HEK293 (cell line): ENCODE results near the gene SYTL3.

Experiments used
- CTCF ChIA-PET: fragments of 350-600 bp; formaldehyde crosslinking; extraction: SDS; loops from one replicate; lab custom pipeline; 2021; ENCODE audit warnings: antibody characterized with exemption; lab: Yijun Ruan, JAX
- POLR2A ChIA-PET: fragments of 300-600 bp; formaldehyde crosslinking; extraction: SDS; loops from one replicate; lab custom pipeline; 2020; ENCODE audit warnings: antibody characterized with exemption, inconsistent platforms; lab: Yijun Ruan, JAX
- H3K27ac ChIP-seq: fragments of 200-500 bp; sonication (Bioruptor generic); 2 replicates; pipeline ENCODE4 v1.5.1; 2014; ENCODE audit warnings: low read depth, low read length, control low read depth, inconsistent platforms; ENCODE audit errors: extremely low read depth
- H3K36me3 ChIP-seq, 2 experiments: fragments of 200-500 bp in 1 of 2; sonication (Bioruptor generic) in 1 of 2; 1 replicate in 1 of 2; 2 replicates in 1 of 2; pipeline ENCODE4 v1.5.1; 2014 to 2017; ENCODE audit warnings: inconsistent platforms in 2 of 2, low read length in 2 of 2; ENCODE audit not compliant: control insufficient read depth in 2 of 2, insufficient read depth in 1 of 2
- H3K4me1 ChIP-seq: fragments of 200-500 bp; sonication (Bioruptor generic); 2 replicates; pipeline ENCODE4 v1.5.1; 2014; ENCODE audit warnings: mild to moderate bottlenecking, low read length, inconsistent platforms; ENCODE audit not compliant: control insufficient read depth, insufficient read depth
- H3K4me3 ChIP-seq: 2 replicates; pipeline ENCODE4 v1.5.1; 2011; ENCODE audit warnings: low read depth, mild to moderate bottlenecking, control low read depth, low read length, moderate library complexity
- H3K9me3 ChIP-seq: fragments of 200-500 bp; sonication (Bioruptor generic); 2 replicates; pipeline ENCODE4 v1.5.1; 2014; ENCODE audit warnings: low read depth, low read length, inconsistent platforms; ENCODE audit not compliant: control insufficient read depth, insufficient read depth
- HOXD13 ChIP-seq: sonication (generic); formaldehyde crosslinking; IDR thresholded peaks from 2 replicates; pipeline ENCODE4 v1.8.0; 2022; ENCODE audit warnings: missing genetic modification reagents, borderline replicate concordance
- KLF7 ChIP-seq: fragments of 450-650 bp; formaldehyde crosslinking; IDR thresholded peaks from 2 replicates; pipeline ENCODE4 v1.5.1; 2016; ENCODE audit warnings: missing biosample characterization, missing genetic modification characterization, borderline replicate concordance
- OSR2 ChIP-seq: fragments of 450-650 bp; formaldehyde crosslinking; IDR thresholded peaks from 2 replicates; pipeline ENCODE4 v1.5.1; 2016; ENCODE audit warnings: missing biosample characterization, missing genetic modification characterization
- SP3 ChIP-seq: fragments of 450-650 bp; formaldehyde crosslinking; IDR thresholded peaks from 2 replicates; pipeline ENCODE4 v1.5.1; 2016; ENCODE audit warnings: missing biosample characterization, missing genetic modification characterization
- ZBTB17 ChIP-seq: fragments of 450-650 bp; formaldehyde crosslinking; IDR thresholded peaks from 2 replicates; pipeline ENCODE4 v1.5.1; 2016; ENCODE audit warnings: missing biosample characterization, missing genetic modification characterization
- ZBTB48 ChIP-seq: fragments of 450-650 bp; formaldehyde crosslinking; IDR thresholded peaks from 2 replicates; pipeline ENCODE4 v1.5.1; 2016; ENCODE audit warnings: missing biosample characterization, missing genetic modification characterization
- ZBTB6 ChIP-seq: fragments of 450-650 bp; formaldehyde crosslinking; IDR thresholded peaks from 2 replicates; pipeline ENCODE4 v1.5.1; 2017; ENCODE audit warnings: missing biosample characterization, missing genetic modification characterization
- ZFP37 ChIP-seq: fragments of 450-650 bp; formaldehyde crosslinking; IDR thresholded peaks from 2 replicates; pipeline ENCODE4 v1.5.1; 2016; ENCODE audit warnings: missing biosample characterization, missing genetic modification characterization
- ZIC2 ChIP-seq: fragments of 450-650 bp; formaldehyde crosslinking; IDR thresholded peaks from 2 replicates; pipeline ENCODE4 v1.5.1; 2016; ENCODE audit warnings: missing biosample characterization, missing genetic modification characterization
- ZNF132 ChIP-seq: fragments of 450-650 bp; formaldehyde crosslinking; IDR thresholded peaks from 2 replicates; pipeline ENCODE4 v1.5.1; 2017; ENCODE audit warnings: missing biosample characterization, missing genetic modification characterization, borderline replicate concordance
- ZNF140 ChIP-seq: fragments of 450-650 bp; formaldehyde crosslinking; IDR thresholded peaks from 2 replicates; pipeline ENCODE4 v1.5.1; 2016; ENCODE audit warnings: missing biosample characterization, missing genetic modification characterization
- ZNF155 ChIP-seq: fragments of 450-650 bp; formaldehyde crosslinking; IDR thresholded peaks from 2 replicates; pipeline ENCODE4 v1.5.1; 2016; ENCODE audit warnings: missing biosample characterization, missing genetic modification characterization
- ZNF157 ChIP-seq: fragments of 450-650 bp; formaldehyde crosslinking; IDR thresholded peaks from 2 replicates; pipeline ENCODE4 v1.5.1; 2016; ENCODE audit warnings: missing biosample characterization, missing genetic modification characterization
- ZNF175 ChIP-seq: fragments of 450-650 bp; formaldehyde crosslinking; IDR thresholded peaks from 2 replicates; pipeline ENCODE4 v1.5.1; 2016; ENCODE audit warnings: missing biosample characterization, missing genetic modification characterization
- ZNF24 ChIP-seq: fragments of 450-650 bp; formaldehyde crosslinking; IDR thresholded peaks from 2 replicates; pipeline ENCODE4 v1.5.1; 2016; ENCODE audit warnings: missing biosample characterization, missing genetic modification characterization
- ZNF416 ChIP-seq: fragments of 450-650 bp; formaldehyde crosslinking; IDR thresholded peaks from 2 replicates; pipeline ENCODE4 v1.5.1; 2016; ENCODE audit warnings: missing biosample characterization, missing genetic modification characterization
- ZNF600 ChIP-seq: fragments of 450-650 bp; formaldehyde crosslinking; IDR thresholded peaks from 2 replicates; pipeline ENCODE4 v1.5.1; 2016; ENCODE audit warnings: missing biosample characterization, missing genetic modification characterization
- ZNF621 ChIP-seq: fragments of 450-650 bp; formaldehyde crosslinking; IDR thresholded peaks from 2 replicates; pipeline ENCODE4 v1.5.1; 2017; ENCODE audit warnings: missing biosample characterization, missing genetic modification characterization
- ZNF624 ChIP-seq: fragments of 450-650 bp; formaldehyde crosslinking; IDR thresholded peaks from 2 replicates; pipeline ENCODE4 v1.5.1; 2017; ENCODE audit warnings: missing biosample characterization, missing genetic modification characterization
- ZNF658 ChIP-seq: fragments of 450-650 bp; formaldehyde crosslinking; IDR thresholded peaks from 2 replicates; pipeline ENCODE4; 2016; ENCODE audit warnings: missing biosample characterization, missing genetic modification characterization
- ZNF660 ChIP-seq: fragments of 450-650 bp; IDR thresholded peaks from 2 replicates; pipeline ENCODE4 v1.5.1; 2018; ENCODE audit warnings: missing biosample characterization, mild to moderate bottlenecking, missing genetic modification characterization
- ZNF677 ChIP-seq: fragments of 450-650 bp; IDR thresholded peaks from 2 replicates; pipeline ENCODE4 v1.5.0; 2018; ENCODE audit warnings: missing biosample characterization, mild to moderate bottlenecking, missing genetic modification characterization, moderate library complexity
- ZNF768 ChIP-seq: fragments of 450-650 bp; formaldehyde crosslinking; IDR thresholded peaks from 2 replicates; pipeline ENCODE4 v1.5.1; 2018; ENCODE audit warnings: missing biosample characterization, mild to moderate bottlenecking, missing genetic modification characterization
- ZNF837 ChIP-seq: fragments of 450-650 bp; formaldehyde crosslinking; IDR thresholded peaks from 2 replicates; pipeline ENCODE4 v1.5.1; 2016; ENCODE audit warnings: missing biosample characterization, missing genetic modification characterization
- ZNF843 ChIP-seq: fragments of 450-650 bp; formaldehyde crosslinking; IDR thresholded peaks from 2 replicates; pipeline ENCODE4 v1.5.1; 2016; ENCODE audit warnings: missing biosample characterization, missing genetic modification characterization
- TF ChIP-seq, protein P1 (sequence below): fragments of 450-650 bp; formaldehyde crosslinking; IDR thresholded peaks from 2 replicates; pipeline ENCODE4 v1.5.1; 2016; ENCODE audit warnings: missing biosample characterization, missing genetic modification characterization
- TF ChIP-seq, protein P2 (sequence below): fragments of 450-650 bp; formaldehyde crosslinking; IDR thresholded peaks from 2 replicates; pipeline ENCODE4 v1.5.1; 2016; ENCODE audit warnings: missing biosample characterization, missing genetic modification characterization

SYTL3 gene

DNA sequence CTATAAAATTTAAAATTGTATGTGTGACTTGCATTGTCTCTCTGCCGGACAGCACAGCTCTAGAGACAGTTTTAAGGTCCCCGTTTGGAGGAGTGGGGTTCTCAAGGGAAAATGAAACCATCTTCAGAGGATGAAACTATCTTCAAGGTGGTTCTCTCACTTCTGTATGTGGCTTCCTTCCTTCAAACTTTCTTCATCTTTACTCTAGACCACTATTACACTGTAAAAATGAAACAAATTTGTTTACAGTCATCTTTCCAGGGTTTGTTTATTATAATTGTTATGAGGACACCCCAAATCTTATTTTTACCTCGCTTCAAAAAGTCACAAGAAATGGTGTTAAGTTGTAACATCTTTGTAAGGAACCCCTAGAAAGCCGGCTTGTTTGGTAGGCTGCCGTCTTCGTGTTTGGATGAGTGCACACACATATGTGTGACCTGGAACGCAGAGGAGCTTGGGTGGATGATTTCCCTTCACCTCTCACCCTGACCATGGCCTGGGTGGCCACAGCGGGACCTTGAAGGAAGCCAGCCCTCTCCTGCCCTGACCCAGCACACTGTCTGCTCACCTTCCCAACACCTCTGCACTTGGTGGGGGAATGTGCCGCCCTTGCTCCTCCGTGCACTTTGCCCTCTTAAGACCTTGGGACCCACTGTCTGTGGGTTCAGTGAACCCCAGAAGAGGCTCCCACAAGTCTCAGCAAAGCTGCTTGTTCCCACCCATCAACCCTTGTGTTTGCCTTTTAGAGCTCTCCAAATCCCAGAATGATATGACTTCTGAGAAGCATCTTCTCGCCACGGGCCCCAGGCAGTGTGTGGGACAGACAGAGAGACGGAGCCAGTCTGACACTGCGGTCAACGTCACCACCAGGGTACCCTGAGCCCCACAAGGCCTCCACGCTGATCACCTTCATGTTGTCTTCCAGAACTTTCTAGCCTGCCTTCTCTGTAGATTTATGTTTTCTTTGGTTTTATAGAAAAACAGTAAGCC lies 67.8 kb downstream of the SYTL3 start:
- ChIA-PET POLR2A (no interaction called here), CTCF (interaction anchor here (0.6 to 2.9 kb wide), 46 partner anchors 9 to 657 kb away, joined by 3 to 58 read pairs (median 5); partner anchors contain the start of gene SYTL3)
- Histone ChIP-seq H3K4me3 (no peak overlapping the region), H3K36me3 (no peaks in the 10 kb centered on the region), H3K9me3 (no peaks in the 10 kb centered on the region), H3K27ac (no peak overlapping the region), H3K4me1 (no peaks in the 10 kb centered on the region)
- TF ChIP-seq ZNF768 (tag by site-specific recombination): no peak
- no peak for TF ChIP-seq ZBTB17 (tag by site-specific recombination)
- TF ChIP-seq, protein P1, sequence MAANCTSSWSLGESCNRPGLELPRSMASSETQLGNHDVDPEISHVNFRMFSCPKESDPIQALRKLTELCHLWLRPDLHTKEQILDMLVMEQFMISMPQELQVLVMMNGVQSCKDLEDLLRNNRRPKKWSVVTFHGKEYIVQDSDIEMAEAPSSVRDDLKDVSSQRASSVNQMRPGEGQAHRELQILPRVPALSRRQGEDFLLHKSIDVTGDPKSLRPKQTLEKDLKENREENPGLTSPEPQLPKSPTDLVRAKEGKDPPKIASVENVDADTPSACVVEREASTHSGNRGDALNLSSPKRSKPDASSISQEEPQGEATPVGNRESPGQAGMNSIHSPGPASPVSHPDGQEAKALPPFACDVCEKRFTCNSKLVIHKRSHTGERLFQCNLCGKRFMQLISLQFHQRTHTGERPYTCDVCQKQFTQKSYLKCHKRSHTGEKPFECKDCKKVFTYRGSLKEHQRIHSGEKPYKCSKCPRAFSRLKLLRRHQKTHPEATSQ (tag by site-specific recombination): no peak
- TF ChIP-seq ZNF416 (tag by site-specific recombination): no peak

- H3K27ac ChIP-seq: no peak overlapping the region
- CTCF ChIA-PET: interaction anchor here (0.5 to 2.9 kb wide), 55 partner anchors 10 to 506 kb away, joined by 3 to 58 read pairs (median 4); partner anchors contain the start of gene SYTL3
- H3K4me1 ChIP-seq: no peaks in the 10 kb centered on the region
- TF ChIP-seq ZBTB6 (tag by site-specific recombination): no peak
- TF ChIP-seq ZNF624 (tag by site-specific recombination): no peak
- no peak for TF ChIP-seq HOXD13 (CRISPR knock-in tag)
- no peak for TF ChIP-seq ZNF658 (tag by site-specific recombination)
- TF ChIP-seq ZNF660 (tag by site-specific recombination): 0 out of 2 replicates have a peak, but pooled peaks have one; percentile 22
- TF ChIP-seq ZBTB48: 0 out of 2 replicates have a peak, but pooled peaks have one; percentile 30
- no peak for TF ChIP-seq ZNF175
- TF ChIP-seq ZFP37 (tag by site-specific recombination): no peak
- peak; percentile 32; the same call in 1 of the 2 replicates for TF ChIP-seq ZIC2 (tag by site-specific recombination)
- TF ChIP-seq ZNF140 (tag by site-specific recombination): no peak
- TF ChIP-seq, all 188 proteins: peak for 3
- POLR2A ChIA-PET: no interaction called here
- H3K36me3 ChIP-seq: no peaks in the 10 kb centered on the region
- H3K4me3 ChIP-seq: no peak overlapping the region
- H3K9me3 ChIP-seq: no peaks in the 10 kb centered on the region
Observed at GRCh38 chr6:158718461-158719046, 68.7 kb downstream of the SYTL3 start.

DNA sequence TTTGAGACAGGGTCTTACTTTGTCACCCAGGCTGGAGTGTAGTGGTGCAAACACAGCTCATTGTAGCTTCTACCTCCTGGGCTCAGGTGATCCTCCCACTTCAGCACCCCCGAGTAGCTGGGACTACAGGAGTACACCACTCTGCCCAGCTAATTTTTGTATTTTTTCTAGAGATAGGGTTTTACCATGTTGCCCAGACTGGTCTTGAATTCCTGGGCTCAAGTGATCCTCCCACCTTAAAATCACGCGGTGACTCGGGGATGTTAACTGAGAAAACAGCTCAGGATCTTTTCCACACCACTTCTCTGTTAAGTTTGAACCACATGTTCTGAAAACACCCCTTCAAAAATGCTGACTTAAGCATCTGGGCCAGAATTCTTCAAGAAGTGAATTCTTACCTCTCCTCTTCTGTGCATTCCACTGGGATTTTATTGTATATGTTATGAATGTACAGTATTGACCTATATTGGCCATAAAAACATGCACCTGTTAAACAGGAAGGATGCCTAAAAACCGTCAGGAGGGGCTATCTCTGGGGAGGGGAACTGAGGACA lies 72.4 kb downstream of the SYTL3 start:
- no peak overlapping the region for H3K27ac ChIP-seq
- POLR2A ChIA-PET: interaction anchor here (0.7 kb wide), 1 partner anchor 38 kb away, joined by 6 read pairs; no protein-coding TSS in a partner anchor
- no peak overlapping the region for H3K4me3 ChIP-seq
- no peaks in the 10 kb centered on the region for H3K36me3 ChIP-seq
- H3K9me3 ChIP-seq: no peaks in the 10 kb centered on the region
- CTCF ChIA-PET: interaction anchor here (0.6 to 1.2 kb wide), 9 partner anchors 15 to 423 kb away, joined by 3 to 5 read pairs (median 3); no protein-coding TSS in a partner anchor
- H3K4me1 ChIP-seq: no peaks in the 10 kb centered on the region
- TF ChIP-seq HOXD13 (CRISPR knock-in tag) (no peak), ZNF157 (tag by site-specific recombination) (no peak), SP3 (tag by site-specific recombination) (no peak), ZNF621 (tag by site-specific recombination) (no peak), ZNF600 (tag by site-specific recombination) (no peak), ZNF132 (tag by site-specific recombination) (no peak), ZNF837 (no peak), ZNF677 (tag by site-specific recombination) (no peak), ZNF155 (no peak), ZNF843 (no peak), OSR2 (tag by site-specific recombination) (no peak), ZNF24 (tag by site-specific recombination) (no peak), KLF7 (tag by site-specific recombination) (no peak)
- TF ChIP-seq, protein P2, sequence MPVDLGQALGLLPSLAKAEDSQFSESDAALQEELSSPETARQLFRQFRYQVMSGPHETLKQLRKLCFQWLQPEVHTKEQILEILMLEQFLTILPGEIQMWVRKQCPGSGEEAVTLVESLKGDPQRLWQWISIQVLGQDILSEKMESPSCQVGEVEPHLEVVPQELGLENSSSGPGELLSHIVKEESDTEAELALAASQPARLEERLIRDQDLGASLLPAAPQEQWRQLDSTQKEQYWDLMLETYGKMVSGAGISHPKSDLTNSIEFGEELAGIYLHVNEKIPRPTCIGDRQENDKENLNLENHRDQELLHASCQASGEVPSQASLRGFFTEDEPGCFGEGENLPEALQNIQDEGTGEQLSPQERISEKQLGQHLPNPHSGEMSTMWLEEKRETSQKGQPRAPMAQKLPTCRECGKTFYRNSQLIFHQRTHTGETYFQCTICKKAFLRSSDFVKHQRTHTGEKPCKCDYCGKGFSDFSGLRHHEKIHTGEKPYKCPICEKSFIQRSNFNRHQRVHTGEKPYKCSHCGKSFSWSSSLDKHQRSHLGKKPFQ: no peak
